A549 treated with ZK216348 at 1 μM for 4 hours (cell line): ENCODE measurements around the gene HDX. TPM values are rescaled to one million over a fixed set of nuclear protein-coding genes. Genes with fewer than 3 reads are reported as not detected.

Source experiments
- total RNA-seq: library from RNA; stranded (reverse); fragments of 200-300 nt; extraction: Qiagen RNA extraction; gene quantifications from 5 replicates; pipeline ENCODE4 v1.2.3, GENCODE V29; 2022; ENCODE audit warnings: low read depth

HDX gene, protein sequence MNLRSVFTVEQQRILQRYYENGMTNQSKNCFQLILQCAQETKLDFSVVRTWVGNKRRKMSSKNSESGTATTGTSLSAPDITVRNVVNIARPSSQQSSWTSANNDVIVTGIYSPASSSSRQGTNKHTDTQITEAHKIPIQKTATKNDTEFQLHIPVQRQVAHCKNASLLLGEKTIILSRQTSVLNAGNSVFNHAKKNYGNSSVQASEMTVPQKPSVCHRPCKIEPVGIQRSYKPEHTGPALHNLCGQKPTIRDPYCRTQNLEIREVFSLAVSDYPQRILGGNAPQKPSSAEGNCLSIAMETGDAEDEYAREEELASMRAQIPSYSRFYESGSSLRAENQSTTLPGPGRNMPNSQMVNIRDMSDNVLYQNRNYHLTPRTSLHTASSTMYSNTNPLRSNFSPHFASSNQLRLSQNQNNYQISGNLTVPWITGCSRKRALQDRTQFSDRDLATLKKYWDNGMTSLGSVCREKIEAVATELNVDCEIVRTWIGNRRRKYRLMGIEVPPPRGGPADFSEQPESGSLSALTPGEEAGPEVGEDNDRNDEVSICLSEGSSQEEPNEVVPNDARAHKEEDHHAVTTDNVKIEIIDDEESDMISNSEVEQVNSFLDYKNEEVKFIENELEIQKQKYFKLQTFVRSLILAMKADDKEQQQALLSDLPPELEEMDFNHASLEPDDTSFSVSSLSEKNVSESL
- 1.9 to 4.3 TPM (median 2.1 TPM) in 5 replicates for total RNA-seq

DNA sequence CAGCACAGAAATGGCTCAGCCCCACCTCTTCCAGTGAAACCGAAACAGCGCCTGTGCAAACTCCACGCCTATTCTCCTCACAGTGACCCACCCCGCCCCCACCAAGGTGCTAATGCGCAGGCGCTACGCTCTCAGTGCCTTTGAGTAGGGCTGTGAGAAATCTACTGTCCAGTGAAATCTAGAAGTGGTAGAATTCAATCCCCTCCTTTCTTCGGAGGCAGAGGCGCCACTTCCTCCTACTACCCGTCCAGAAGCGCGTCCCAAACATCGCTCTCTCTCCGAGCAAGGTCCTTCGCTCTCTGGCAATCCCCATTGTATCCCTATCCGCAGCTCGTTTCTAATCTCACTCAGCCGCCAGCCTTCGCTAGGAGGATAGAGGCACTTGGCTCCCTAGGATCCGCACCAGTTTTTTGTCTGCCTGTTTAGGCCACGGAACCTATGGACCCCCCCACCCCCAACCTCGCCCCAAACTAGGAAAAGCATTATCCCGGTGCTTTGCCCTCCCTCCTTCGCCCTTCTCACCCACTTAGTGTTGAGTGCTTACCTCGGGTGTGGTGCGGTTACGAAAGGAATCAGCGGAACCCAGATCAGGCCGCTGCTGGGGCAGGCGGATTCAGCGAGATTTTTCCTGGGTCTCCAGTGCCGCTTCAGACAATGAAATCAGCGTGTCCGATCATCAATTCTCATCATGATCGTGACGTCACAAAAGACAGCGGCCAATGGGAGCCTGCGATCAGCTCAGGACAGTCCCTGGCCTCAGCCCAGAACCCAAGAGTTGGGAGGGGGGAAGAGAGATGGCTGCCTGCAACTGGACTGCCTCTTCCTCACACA lies at the start of gene HDX:
Gene HDX, minus strand, starts transcription at position 656 of the 831 bp plus-strand sequence. CDS start 27,056 bp downstream, outside the sequence.

